ENCODE measurements around the gene TUG1. TPM values are rescaled to one million over a fixed set of nuclear protein-coding genes. Genes with fewer than 3 reads are reported as not detected.

The TUG1 gene
- total and polyA plus RNA-seq, 10 of the 15 experiments (the other 5 are each of a cell fraction or from before 2014, with no cell fraction given) = 19.3 to 116 (median 54.9) TPM

DNA sequence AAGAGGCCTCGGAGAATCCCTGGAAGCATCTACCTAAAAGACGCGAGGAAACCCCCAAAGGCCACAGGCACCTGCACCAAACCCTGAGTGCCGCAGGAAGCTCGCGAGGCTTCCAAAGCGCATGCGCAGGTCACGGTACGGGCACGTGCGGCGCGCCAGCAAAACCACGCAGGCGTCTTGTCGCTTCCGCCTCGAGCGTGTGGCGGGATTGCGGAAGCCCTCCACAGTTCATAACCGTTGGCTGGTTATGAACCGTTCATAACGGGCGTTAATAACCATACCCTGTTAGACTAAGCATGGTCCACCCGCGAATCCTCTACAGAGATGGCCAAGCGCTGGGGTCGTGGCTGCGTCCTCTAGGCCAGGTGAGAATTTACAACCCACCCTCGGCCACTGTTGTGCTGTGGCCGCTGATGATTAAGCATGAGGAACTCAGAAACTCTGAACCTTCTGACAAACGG is 46.9 kb upstream of the TUG1 start (continued):
- TF ChIP-seq, protein P1, sequence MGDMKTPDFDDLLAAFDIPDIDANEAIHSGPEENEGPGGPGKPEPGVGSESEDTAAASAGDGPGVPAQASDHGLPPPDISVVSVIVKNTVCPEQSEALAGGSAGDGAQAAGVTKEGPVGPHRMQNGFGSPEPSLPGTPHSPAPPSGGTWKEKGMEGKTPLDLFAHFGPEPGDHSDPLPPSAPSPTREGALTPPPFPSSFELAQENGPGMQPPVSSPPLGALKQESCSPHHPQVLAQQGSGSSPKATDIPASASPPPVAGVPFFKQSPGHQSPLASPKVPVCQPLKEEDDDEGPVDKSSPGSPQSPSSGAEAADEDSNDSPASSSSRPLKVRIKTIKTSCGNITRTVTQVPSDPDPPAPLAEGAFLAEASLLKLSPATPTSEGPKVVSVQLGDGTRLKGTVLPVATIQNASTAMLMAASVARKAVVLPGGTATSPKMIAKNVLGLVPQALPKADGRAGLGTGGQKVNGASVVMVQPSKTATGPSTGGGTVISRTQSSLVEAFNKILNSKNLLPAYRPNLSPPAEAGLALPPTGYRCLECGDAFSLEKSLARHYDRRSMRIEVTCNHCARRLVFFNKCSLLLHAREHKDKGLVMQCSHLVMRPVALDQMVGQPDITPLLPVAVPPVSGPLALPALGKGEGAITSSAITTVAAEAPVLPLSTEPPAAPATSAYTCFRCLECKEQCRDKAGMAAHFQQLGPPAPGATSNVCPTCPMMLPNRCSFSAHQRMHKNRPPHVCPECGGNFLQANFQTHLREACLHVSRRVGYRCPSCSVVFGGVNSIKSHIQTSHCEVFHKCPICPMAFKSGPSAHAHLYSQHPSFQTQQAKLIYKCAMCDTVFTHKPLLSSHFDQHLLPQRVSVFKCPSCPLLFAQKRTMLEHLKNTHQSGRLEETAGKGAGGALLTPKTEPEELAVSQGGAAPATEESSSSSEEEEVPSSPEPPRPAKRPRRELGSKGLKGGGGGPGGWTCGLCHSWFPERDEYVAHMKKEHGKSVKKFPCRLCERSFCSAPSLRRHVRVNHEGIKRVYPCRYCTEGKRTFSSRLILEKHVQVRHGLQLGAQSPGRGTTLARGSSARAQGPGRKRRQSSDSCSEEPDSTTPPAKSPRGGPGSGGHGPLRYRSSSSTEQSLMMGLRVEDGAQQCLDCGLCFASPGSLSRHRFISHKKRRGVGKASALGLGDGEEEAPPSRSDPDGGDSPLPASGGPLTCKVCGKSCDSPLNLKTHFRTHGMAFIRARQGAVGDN (IDR thresholded peaks at IDR 0.05) = peak; percentile 99
- 0 out of 2 replicates have a peak, but pooled peaks have one; percentile 37 for TF ChIP-seq BRCA1 (IDR thresholded peaks at IDR 0.05; ENCODE audit: low read depth, low read length)
- TF ChIP-seq NBN (IDR thresholded peaks at IDR 0.05) = peak; percentile 75; the same call in 1 of the 2 replicates
- TF ChIP-seq MEF2B (IDR thresholded peaks at IDR 0.05; ENCODE audit: partially characterized antibody, poor library complexity, severe bottlenecking) = peak; percentile 56
- peak; percentile 78 for TF ChIP-seq RAD51 (IDR thresholded peaks at IDR 0.05)
- peak; percentile 82 for TF ChIP-seq POLR2AphosphoS5 (IDR thresholded peaks at IDR 0.05; ENCODE audit: low read length)
- TF ChIP-seq, protein P2, sequence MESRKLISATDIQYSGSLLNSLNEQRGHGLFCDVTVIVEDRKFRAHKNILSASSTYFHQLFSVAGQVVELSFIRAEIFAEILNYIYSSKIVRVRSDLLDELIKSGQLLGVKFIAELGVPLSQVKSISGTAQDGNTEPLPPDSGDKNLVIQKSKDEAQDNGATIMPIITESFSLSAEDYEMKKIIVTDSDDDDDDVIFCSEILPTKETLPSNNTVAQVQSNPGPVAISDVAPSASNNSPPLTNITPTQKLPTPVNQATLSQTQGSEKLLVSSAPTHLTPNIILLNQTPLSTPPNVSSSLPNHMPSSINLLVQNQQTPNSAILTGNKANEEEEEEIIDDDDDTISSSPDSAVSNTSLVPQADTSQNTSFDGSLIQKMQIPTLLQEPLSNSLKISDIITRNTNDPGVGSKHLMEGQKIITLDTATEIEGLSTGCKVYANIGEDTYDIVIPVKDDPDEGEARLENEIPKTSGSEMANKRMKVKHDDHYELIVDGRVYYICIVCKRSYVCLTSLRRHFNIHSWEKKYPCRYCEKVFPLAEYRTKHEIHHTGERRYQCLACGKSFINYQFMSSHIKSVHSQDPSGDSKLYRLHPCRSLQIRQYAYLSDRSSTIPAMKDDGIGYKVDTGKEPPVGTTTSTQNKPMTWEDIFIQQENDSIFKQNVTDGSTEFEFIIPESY (IDR thresholded peaks at IDR 0.05) = peak; percentile 84
- TF ChIP-seq NR2F1 (conservative IDR thresholded peaks at IDR 0.05) = peak; percentile 28; the same call in 1 of the 2 replicates
- TF ChIP-seq, protein P3, sequence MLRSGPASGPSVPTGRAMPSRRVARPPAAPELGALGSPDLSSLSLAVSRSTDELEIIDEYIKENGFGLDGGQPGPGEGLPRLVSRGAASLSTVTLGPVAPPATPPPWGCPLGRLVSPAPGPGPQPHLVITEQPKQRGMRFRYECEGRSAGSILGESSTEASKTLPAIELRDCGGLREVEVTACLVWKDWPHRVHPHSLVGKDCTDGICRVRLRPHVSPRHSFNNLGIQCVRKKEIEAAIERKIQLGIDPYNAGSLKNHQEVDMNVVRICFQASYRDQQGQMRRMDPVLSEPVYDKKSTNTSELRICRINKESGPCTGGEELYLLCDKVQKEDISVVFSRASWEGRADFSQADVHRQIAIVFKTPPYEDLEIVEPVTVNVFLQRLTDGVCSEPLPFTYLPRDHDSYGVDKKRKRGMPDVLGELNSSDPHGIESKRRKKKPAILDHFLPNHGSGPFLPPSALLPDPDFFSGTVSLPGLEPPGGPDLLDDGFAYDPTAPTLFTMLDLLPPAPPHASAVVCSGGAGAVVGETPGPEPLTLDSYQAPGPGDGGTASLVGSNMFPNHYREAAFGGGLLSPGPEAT (IDR thresholded peaks at IDR 0.05; ENCODE audit: low read depth) = peak; percentile 63; the same call in 1 of the 2 replicates
- TF ChIP-seq SMARCA5 (IDR thresholded peaks at IDR 0.05) = 0 out of 2 replicates have a peak, but pooled peaks have one; percentile 42
- TF ChIP-seq, protein P4, sequence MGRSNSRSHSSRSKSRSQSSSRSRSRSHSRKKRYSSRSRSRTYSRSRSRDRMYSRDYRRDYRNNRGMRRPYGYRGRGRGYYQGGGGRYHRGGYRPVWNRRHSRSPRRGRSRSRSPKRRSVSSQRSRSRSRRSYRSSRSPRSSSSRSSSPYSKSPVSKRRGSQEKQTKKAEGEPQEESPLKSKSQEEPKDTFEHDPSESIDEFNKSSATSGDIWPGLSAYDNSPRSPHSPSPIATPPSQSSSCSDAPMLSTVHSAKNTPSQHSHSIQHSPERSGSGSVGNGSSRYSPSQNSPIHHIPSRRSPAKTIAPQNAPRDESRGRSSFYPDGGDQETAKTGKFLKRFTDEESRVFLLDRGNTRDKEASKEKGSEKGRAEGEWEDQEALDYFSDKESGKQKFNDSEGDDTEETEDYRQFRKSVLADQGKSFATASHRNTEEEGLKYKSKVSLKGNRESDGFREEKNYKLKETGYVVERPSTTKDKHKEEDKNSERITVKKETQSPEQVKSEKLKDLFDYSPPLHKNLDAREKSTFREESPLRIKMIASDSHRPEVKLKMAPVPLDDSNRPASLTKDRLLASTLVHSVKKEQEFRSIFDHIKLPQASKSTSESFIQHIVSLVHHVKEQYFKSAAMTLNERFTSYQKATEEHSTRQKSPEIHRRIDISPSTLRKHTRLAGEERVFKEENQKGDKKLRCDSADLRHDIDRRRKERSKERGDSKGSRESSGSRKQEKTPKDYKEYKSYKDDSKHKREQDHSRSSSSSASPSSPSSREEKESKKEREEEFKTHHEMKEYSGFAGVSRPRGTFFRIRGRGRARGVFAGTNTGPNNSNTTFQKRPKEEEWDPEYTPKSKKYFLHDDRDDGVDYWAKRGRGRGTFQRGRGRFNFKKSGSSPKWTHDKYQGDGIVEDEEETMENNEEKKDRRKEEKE (IDR thresholded peaks at IDR 0.05) = peak; percentile 66; the same call in 1 of the 2 replicates
- 0 out of 2 replicates have a peak, but pooled peaks have one; percentile 9 for TF ChIP-seq ATF7 (IDR thresholded peaks at IDR 0.05; ENCODE audit: low read depth)
- TF ChIP-seq, protein P5, sequence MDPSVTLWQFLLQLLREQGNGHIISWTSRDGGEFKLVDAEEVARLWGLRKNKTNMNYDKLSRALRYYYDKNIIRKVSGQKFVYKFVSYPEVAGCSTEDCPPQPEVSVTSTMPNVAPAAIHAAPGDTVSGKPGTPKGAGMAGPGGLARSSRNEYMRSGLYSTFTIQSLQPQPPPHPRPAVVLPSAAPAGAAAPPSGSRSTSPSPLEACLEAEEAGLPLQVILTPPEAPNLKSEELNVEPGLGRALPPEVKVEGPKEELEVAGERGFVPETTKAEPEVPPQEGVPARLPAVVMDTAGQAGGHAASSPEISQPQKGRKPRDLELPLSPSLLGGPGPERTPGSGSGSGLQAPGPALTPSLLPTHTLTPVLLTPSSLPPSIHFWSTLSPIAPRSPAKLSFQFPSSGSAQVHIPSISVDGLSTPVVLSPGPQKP (IDR thresholded peaks at IDR 0.05; ENCODE audit: low read depth, low read length) = no peak
- peak; percentile 37; the same call in 1 of the 2 replicates for TF ChIP-seq DPF2 (IDR thresholded peaks at IDR 0.05)
